Measurements from ENCODE around the gene TAF7. TPM values are rescaled to one million over a fixed set of nuclear protein-coding genes. Genes with fewer than 3 reads are reported as not detected.

Gene TAF7
- total RNA-seq, 2 donors from 2014 or later, result 56.7 to 62.5 TPM

Other genes with a start within 250 kb of the TAF7 start
- gene PCDHB2, start 226.2 kb downstream of the TAF7 start, total RNA-seq, result not detected
- not detected for gene PCDHB3, start 220.3 kb downstream of the TAF7 start, total RNA-seq
- not detected for gene PCDHB4, start 199.0 kb downstream of the TAF7 start, total RNA-seq
- gene PCDHB5, start 185.6 kb downstream of the TAF7 start, total RNA-seq, result not detected
- gene PCDHB6, start 170.7 kb downstream of the TAF7 start, total RNA-seq, result not detected
- gene PCDHB7, start 148.1 kb downstream of the TAF7 start, total RNA-seq, result not detected
- not detected for gene PCDHB8, start 143.0 kb downstream of the TAF7 start, total RNA-seq
- gene PCDHB16, start 138.4 kb downstream of the TAF7 start, total RNA-seq, result not detected
- gene PCDHB9, start 133.6 kb downstream of the TAF7 start, total RNA-seq, result under 1 TPM in 1 of 2 donors, not detected in 1; 0.05 TPM
- gene PCDHB10, start 128.4 kb downstream of the TAF7 start, total RNA-seq, result not detected
- not detected for gene PCDHB11, start 121.2 kb downstream of the TAF7 start, total RNA-seq
- gene PCDHB12, start 112.1 kb downstream of the TAF7 start, total RNA-seq, result not detected
- not detected for gene PCDHB13, start 106.9 kb downstream of the TAF7 start, total RNA-seq
- not detected for gene PCDHB14, start 97.4 kb downstream of the TAF7 start, total RNA-seq
- gene PCDHB15, start 75.4 kb downstream of the TAF7 start, total RNA-seq, result not detected
- under 1 TPM; 0.46 to 0.63 TPM for gene SLC25A2, start 16.7 kb downstream of the TAF7 start, total RNA-seq
- under 1 TPM; 0.05 TPM for gene PCDHGA1, start 9.7 kb upstream of the TAF7 start, total RNA-seq
- under 1 TPM in 1 of 2 donors, not detected in 1; 0.07 TPM for gene PCDHGA2, start 18.0 kb upstream of the TAF7 start, total RNA-seq
- under 1 TPM in 1 of 2 donors, not detected in 1; 0.12 TPM for gene PCDHGA3, start 23.0 kb upstream of the TAF7 start, total RNA-seq
- gene PCDHGB1, start 29.3 kb upstream of the TAF7 start, total RNA-seq, result under 1 TPM in 1 of 2 donors, not detected in 1; 0.19 TPM
- under 1 TPM; 0.25 to 0.26 TPM for gene PCDHGA4, start 34.2 kb upstream of the TAF7 start, total RNA-seq
- gene PCDHGB2, start 39.2 kb upstream of the TAF7 start, total RNA-seq, result under 1 TPM; 0.28 to 0.34 TPM
- under 1 TPM in 1 of 2 donors, not detected in 1; 0.12 TPM for gene PCDHGA5, start 43.4 kb upstream of the TAF7 start, total RNA-seq
- under 1 TPM; 0.19 to 0.28 TPM for gene PCDHGB3, start 49.5 kb upstream of the TAF7 start, total RNA-seq
- gene PCDHGA6, start 53.1 kb upstream of the TAF7 start, total RNA-seq, result under 1 TPM; 0.16 to 0.29 TPM
- under 1 TPM in 1 of 2 donors, not detected in 1; 0.12 TPM for gene PCDHGA7, start 62.0 kb upstream of the TAF7 start, total RNA-seq
- gene PCDHGB4, start 66.9 kb upstream of the TAF7 start, total RNA-seq, result not detected
- gene PCDHGA8, start 71.8 kb upstream of the TAF7 start, total RNA-seq, result not detected
- gene PCDHGB5, start 77.2 kb upstream of the TAF7 start, total RNA-seq, result under 1 TPM; 0.17 to 0.21 TPM
- gene PCDHGA9, start 82.0 kb upstream of the TAF7 start, total RNA-seq, result under 1 TPM; 0.09 to 0.10 TPM
- under 1 TPM in 1 of 2 donors, not detected in 1; 0.09 TPM for gene PCDHGB6, start 87.2 kb upstream of the TAF7 start, total RNA-seq
- gene PCDHGA10, start 92.2 kb upstream of the TAF7 start, total RNA-seq, result under 1 TPM; 0.12 TPM
- gene PCDHGB7, start 96.9 kb upstream of the TAF7 start, total RNA-seq, result under 1 TPM in 1 of 2 donors, not detected in 1; 0.17 TPM
- under 1 TPM in 1 of 2 donors, not detected in 1; 0.22 TPM for gene PCDHGA11, start 100.3 kb upstream of the TAF7 start, total RNA-seq
- gene PCDHGA12, start 109.7 kb upstream of the TAF7 start, total RNA-seq, result under 1 TPM; 0.12 to 0.17 TPM
- gene PCDHGC3, start 155.2 kb upstream of the TAF7 start, total RNA-seq, result not detected
- gene PCDHGC4, start 164.2 kb upstream of the TAF7 start, total RNA-seq, result not detected
- not detected for gene PCDHGC5, start 168.3 kb upstream of the TAF7 start, total RNA-seq

Measured in activated T-cell treated with anti-CD3 and anti-CD28 coated beads, Interleukin-2, amount 50 U/mL, for 72 hours (primary cell).